Activated CD4-positive, alpha-beta memory T cell treated with anti-CD3 and anti-CD28 coated beads, Interleukin-2, amount 10 ng/mL, durations not matched to agents 7 days and 5 days (primary cell): Measurements from ENCODE around the gene RLN2. TPM values are rescaled to one million over a fixed set of nuclear protein-coding genes. Genes with fewer than 3 reads are reported as not detected.
"Not testable (repeated sequence)": the region's sequence is repeated elsewhere in the genome, so short reads cannot be mapped to it uniquely, and the experiment has no call there.

ENCODE experiments used
- CTCF ChIA-PET: fragments of 350-600 bp; sonication (Branson Sonifier 250); formaldehyde crosslinking; loops from one replicate; lab custom pipeline; 2021; ENCODE audit warnings: antibody characterized with exemption, inconsistent platforms; lab: Charles Lee
- POLR2A ChIA-PET: fragments of 350-600 bp; sonication (Branson Sonifier 250); formaldehyde crosslinking; loops from one replicate; lab custom pipeline; 2021; ENCODE audit warnings: antibody characterized with exemption; lab: Charles Lee
- DNase-seq: peaks from one replicate; pipeline ENCODE4 v3.0.0-alpha.2; 2020
- H3K27ac Mint-ChIP-seq: one replicate; pipeline ENCODE4 v1.8.0; 2021; ENCODE audit warnings: mild to moderate bottlenecking, mixed read lengths
- H3K27me3 Mint-ChIP-seq: one replicate; pipeline ENCODE4 v1.8.0; 2021; ENCODE audit warnings: mixed read lengths
- H3K36me3 Mint-ChIP-seq: one replicate; pipeline ENCODE4 v1.8.0; 2021; ENCODE audit warnings: low read depth, mixed read lengths
- H3K4me1 Mint-ChIP-seq: one replicate; pipeline ENCODE4 v1.8.0; 2021; ENCODE audit warnings: mixed read lengths
- H3K4me3 Mint-ChIP-seq: one replicate; pipeline ENCODE4 v1.8.0; 2021; ENCODE audit warnings: mild to moderate bottlenecking, mixed read lengths
- H3K9me3 Mint-ChIP-seq: one replicate; pipeline ENCODE4 v1.8.0; 2021; ENCODE audit warnings: mixed read lengths
- total RNA-seq, 2 experiments: library from RNA; stranded (reverse); gene quantifications; one replicate each; pipeline ENCODE4 v1.2.3, GENCODE V29; 2021

The RLN2 gene
- total RNA-seq = 1 to 10 TPM; 3.2 to 3.6 TPM

- CTCF ChIA-PET, H3K36me3 Mint-ChIP-seq, DNase-seq, H3K27me3 Mint-ChIP-seq, H3K9me3 Mint-ChIP-seq, H3K27ac Mint-ChIP-seq: not testable (repeated sequence)
- POLR2A ChIA-PET = interaction anchor here (0.7 kb wide), 1 partner anchor 937 kb away, joined by 3 read pairs; no protein-coding TSS in a partner anchor
- Mint-ChIP-seq H3K4me1 (peaks cover 28% of the 10 kb centered on the region), H3K4me3 (peak within 1 kb of the TSS; percentile 49)
Observed at GRCh38 chr9:5303840-5304795, at the start of gene RLN2. Gene RLN2, minus strand, starts transcription at chr9:5304716. Its CDS starts 136 bp downstream, at chr9:5304580.

DNA sequence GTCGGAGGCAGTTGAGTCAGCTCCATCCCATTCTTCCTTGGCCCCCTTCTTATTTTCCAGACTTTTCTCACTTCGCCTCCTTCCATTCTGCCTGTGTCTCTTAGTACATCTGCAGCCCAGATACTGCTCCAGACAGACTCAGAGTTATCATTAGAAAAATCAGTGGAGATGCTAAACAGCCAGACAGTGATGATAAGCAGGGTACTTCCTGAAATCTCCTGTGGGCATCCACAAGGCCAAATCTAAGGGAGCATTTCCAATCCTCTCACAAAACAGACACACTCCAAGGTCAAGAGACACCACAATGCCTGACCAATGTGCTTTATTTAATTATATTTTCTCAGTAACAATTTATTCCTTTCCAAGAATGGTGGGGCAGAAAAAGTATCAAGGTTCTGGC lies 49.7 kb upstream of the RLN2 start:
- Mint-ChIP-seq H3K36me3 (peaks cover 36% of the 10 kb centered on the region), H3K27me3 (no peaks in the 10 kb centered on the region), H3K27ac (no peak overlapping the region), H3K9me3 (peaks cover 19% of the 10 kb centered on the region), H3K4me3 (no peak overlapping the region), H3K4me1 (peaks cover 33% of the 10 kb centered on the region)
- ChIA-PET POLR2A (no interaction called here), CTCF (no interaction called here)
- DNase-seq = no peak

GRCh38 chr9:5352637-5353248 lies 48.2 kb upstream of the RLN2 start:
- H3K4me1 Mint-ChIP-seq = peaks cover 33% of the 10 kb centered on the region
- peaks cover 28% of the 10 kb centered on the region for H3K9me3 Mint-ChIP-seq
- peak overlapping the region; percentile 74 for H3K27ac Mint-ChIP-seq
- ChIA-PET CTCF (interaction anchor here (0.8 to 1.5 kb wide), 5 partner anchors 8 to 85 kb away, joined by 3 read pairs; partner anchors contain the start of gene PLGRKT), POLR2A (interaction anchor here (0.6 to 2.6 kb wide), 9 partner anchors 22 to 612 kb away, joined by 3 to 9 read pairs (median 5); partner anchors contain the start of genes AK3, CD274, PLGRKT and RIC1)
- peaks cover 34% of the 10 kb centered on the region for H3K36me3 Mint-ChIP-seq
- peak overlapping the region; percentile 17 for H3K4me3 Mint-ChIP-seq
- peak; percentile 50 for DNase-seq
- H3K27me3 Mint-ChIP-seq = no peaks in the 10 kb centered on the region

GRCh38 chr9:5338992-5339981 lies 34.8 kb upstream of the RLN2 start, which contains the start of gene RLN1:
Gene RLN1, minus strand, starts transcription at chr9:5339876. Its CDS starts 130 bp downstream, at chr9:5339746.
- CTCF ChIA-PET, H3K9me3 Mint-ChIP-seq, H3K36me3 Mint-ChIP-seq, H3K27me3 Mint-ChIP-seq: not testable (repeated sequence)
- H3K4me3 Mint-ChIP-seq = peak within 1 kb of the TSS; percentile 56
- peak within 1 kb of the TSS; percentile 63 for H3K27ac Mint-ChIP-seq
- DNase-seq = peak; percentile 25
- H3K4me1 Mint-ChIP-seq = peaks cover 28% of the 10 kb centered on the region
- POLR2A ChIA-PET = interaction anchor here (0.9 kb wide), 1 partner anchor 30 kb away, joined by 3 read pairs; no protein-coding TSS in a partner anchor

DNA sequence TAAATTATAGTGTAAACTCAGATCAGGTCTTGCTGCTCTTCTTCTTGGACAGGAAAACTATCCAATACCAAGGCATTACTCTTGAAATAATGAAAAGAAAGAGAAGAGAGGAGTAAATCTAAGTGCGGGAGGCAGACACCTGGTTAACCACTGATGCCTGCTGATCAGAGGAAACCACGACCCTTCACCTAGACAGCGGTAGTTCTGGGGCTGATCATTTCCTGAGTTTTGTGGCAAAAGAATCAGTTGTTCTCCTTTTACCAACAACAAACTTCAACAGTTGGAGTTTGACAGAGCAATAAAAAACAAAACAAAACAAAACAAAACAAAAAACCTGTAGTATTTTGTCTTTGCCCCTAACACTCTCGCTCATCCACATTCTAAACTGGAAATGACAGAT lies 32.2 kb upstream of the RLN2 start:
- Mint-ChIP-seq H3K27ac (peak overlapping the region; percentile 74), H3K4me3 (peak overlapping the region; percentile 46), H3K27me3 (no peaks in the 10 kb centered on the region), H3K36me3 (peaks cover 19% of the 10 kb centered on the region), H3K9me3 (no peaks in the 10 kb centered on the region), H3K4me1 (peaks cover 34% of the 10 kb centered on the region)
- DNase-seq = peak; percentile 57
- ChIA-PET CTCF (interaction anchor here (1.2 to 1.4 kb wide), 2 partner anchors 9 to 578 kb away, joined by 5 read pairs; no protein-coding TSS in a partner anchor), POLR2A (interaction anchor here (0.9 kb wide), 1 partner anchor 39 kb away, joined by 3 read pairs; no protein-coding TSS in a partner anchor)

GRCh38 chr9:5331276-5331675 lies 26.8 kb upstream of the RLN2 start:
- Mint-ChIP-seq H3K4me1 (peaks cover 36% of the 10 kb centered on the region), H3K36me3 (peaks cover 50% of the 10 kb centered on the region)
- H3K4me3 Mint-ChIP-seq, H3K27ac Mint-ChIP-seq, DNase-seq, POLR2A ChIA-PET, CTCF ChIA-PET, H3K9me3 Mint-ChIP-seq, H3K27me3 Mint-ChIP-seq: not testable (repeated sequence)

- Mint-ChIP-seq H3K4me3 (no peak overlapping the region), H3K9me3 (peaks cover 8% of the 10 kb centered on the region), H3K27ac (peak overlapping the region; percentile 58), H3K4me1 (peaks cover 26% of the 10 kb centered on the region), H3K36me3 (peaks cover 31% of the 10 kb centered on the region), H3K27me3 (no peaks in the 10 kb centered on the region)
- ChIA-PET POLR2A (interaction anchor here (1.0 to 1.4 kb wide), 3 partner anchors 10 to 110 kb away, joined by 3 to 6 read pairs (median 4); no protein-coding TSS in a partner anchor), CTCF (interaction anchor here (1.2 to 1.3 kb wide), 3 partner anchors 9 to 141 kb away, joined by 3 to 5 read pairs (median 3); no protein-coding TSS in a partner anchor)
- DNase-seq = peak; percentile 71
Observed at GRCh38 chr9:5326893-5327548, 22.5 kb upstream of the RLN2 start.

- CTCF ChIA-PET = interaction anchor here (1.2 kb wide), 1 partner anchor 140 kb away, joined by 3 read pairs; no protein-coding TSS in a partner anchor
- H3K36me3 Mint-ChIP-seq = peaks cover 26% of the 10 kb centered on the region
- peaks cover 26% of the 10 kb centered on the region for H3K4me1 Mint-ChIP-seq
- H3K9me3 Mint-ChIP-seq = peaks cover 4% of the 10 kb centered on the region
- DNase-seq = no peak
- POLR2A ChIA-PET = interaction anchor here (1.0 to 1.4 kb wide), 3 partner anchors 11 to 111 kb away, joined by 3 to 6 read pairs (median 4); no protein-coding TSS in a partner anchor
- H3K4me3 Mint-ChIP-seq = no peak overlapping the region
- H3K27ac Mint-ChIP-seq = no peak overlapping the region
- H3K27me3 Mint-ChIP-seq = no peaks in the 10 kb centered on the region
Observed at GRCh38 chr9:5326187-5326586, 21.7 kb upstream of the RLN2 start.

GRCh38 chr9:5321601-5322000 lies 17.1 kb upstream of the RLN2 start:
- not testable (repeated sequence) for DNase-seq, H3K9me3 Mint-ChIP-seq, H3K27me3 Mint-ChIP-seq, H3K36me3 Mint-ChIP-seq, H3K4me3 Mint-ChIP-seq, H3K27ac Mint-ChIP-seq, H3K4me1 Mint-ChIP-seq
- CTCF ChIA-PET = interaction anchor here (1.0 to 1.2 kb wide), 2 partner anchors 7 to 566 kb away, joined by 3 to 5 read pairs; no protein-coding TSS in a partner anchor
- POLR2A ChIA-PET = interaction anchor here (1.0 kb wide), 1 partner anchor 70 kb away, joined by 4 read pairs; no protein-coding TSS in a partner anchor

DNA sequence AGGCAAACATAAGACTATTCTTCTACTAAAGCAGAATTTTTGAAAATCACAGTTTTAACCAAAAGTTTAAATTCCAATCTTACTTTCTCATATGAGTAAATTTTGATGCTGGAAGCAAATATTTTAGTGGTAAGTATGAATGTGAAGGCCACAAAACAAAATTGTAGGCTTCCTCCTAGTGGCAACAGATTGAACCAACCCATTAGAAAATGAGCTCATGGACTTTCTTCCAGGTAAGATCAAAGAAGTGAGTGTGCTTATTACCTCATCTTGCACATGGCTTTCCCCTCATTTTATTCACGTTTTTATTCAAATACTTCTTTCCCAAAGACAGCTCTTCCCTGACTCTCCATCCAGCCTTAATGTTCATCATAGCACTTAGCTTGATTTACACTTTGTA lies 16.5 kb upstream of the RLN2 start:
- CTCF ChIA-PET = interaction anchor here (1.0 to 1.2 kb wide), 2 partner anchors 8 to 565 kb away, joined by 3 to 5 read pairs; no protein-coding TSS in a partner anchor
- Mint-ChIP-seq H3K36me3 (peaks cover 9% of the 10 kb centered on the region), H3K27ac (no peak overlapping the region), H3K4me1 (peaks cover under 1% of the 10 kb centered on the region), H3K9me3 (no peaks in the 10 kb centered on the region), H3K27me3 (no peaks in the 10 kb centered on the region), H3K4me3 (no peak overlapping the region)
- no peak for DNase-seq
- POLR2A ChIA-PET = interaction anchor here (1.0 kb wide), 1 partner anchor 71 kb away, joined by 4 read pairs; no protein-coding TSS in a partner anchor

GRCh38 chr9:5316406-5316805 lies 11.9 kb upstream of the RLN2 start:
- H3K4me1 Mint-ChIP-seq, H3K27ac Mint-ChIP-seq, H3K4me3 Mint-ChIP-seq, POLR2A ChIA-PET, H3K27me3 Mint-ChIP-seq, CTCF ChIA-PET, DNase-seq: not testable (repeated sequence)
- peaks cover 21% of the 10 kb centered on the region for H3K36me3 Mint-ChIP-seq
- peaks cover 13% of the 10 kb centered on the region for H3K9me3 Mint-ChIP-seq
